GM18861 (cell line): ENCODE measurements around the gene AMER2.
"Not testable (repeated sequence)": the region's sequence is repeated elsewhere in the genome, so short reads cannot be mapped to it uniquely, and the experiment has no call there.

Experiments used
- ATAC-seq: cut with Tn5 transposase; IDR thresholded peaks from one replicate; pipeline ENCODE4 v1.9.1; 2021; ENCODE audit not compliant: unreplicated experiment

The AMER2 gene

GRCh38 chr13:25186187-25186586 lies 14.1 kb upstream of the AMER2 start:
- ATAC-seq, result no peak

GRCh38 chr13:25181597-25181996 lies 9.5 kb upstream of the AMER2 start:
- no peak for ATAC-seq

- ATAC-seq, result peak; percentile 64
These were observed 8.9 kb upstream of the AMER2 start for GRCh38 chr13:25180775-25181537.

- no peak for ATAC-seq
These were observed 8.0 kb upstream of the AMER2 start for GRCh38 chr13:25179832-25180774.

- ATAC-seq, result no peak
These were observed 6.9 kb upstream of the AMER2 start for GRCh38 chr13:25179011-25179410.

GRCh38 chr13:25178070-25178469 lies 6.0 kb upstream of the AMER2 start:
- ATAC-seq, result no peak

GRCh38 chr13:25177636-25178035 lies 5.5 kb upstream of the AMER2 start:
- no peak for ATAC-seq

GRCh38 chr13:25177012-25177411 lies 4.9 kb upstream of the AMER2 start:
- no peak for ATAC-seq

GRCh38 chr13:25175431-25175830 lies 3.3 kb upstream of the AMER2 start:
- ATAC-seq, result no peak

- ATAC-seq, result no peak
These were observed 2.9 kb upstream of the AMER2 start for GRCh38 chr13:25175026-25175425.

GRCh38 chr13:25174304-25174703 lies 2.2 kb upstream of the AMER2 start:
- ATAC-seq, result no peak

GRCh38 chr13:25172303-25172630 lies 179 bp upstream of the AMER2 start:
- no peak for ATAC-seq

- no peak for ATAC-seq
These were observed 945 bp downstream of the AMER2 start for GRCh38 chr13:25171170-25171516.

- no peak for ATAC-seq
These were observed 1.5 kb downstream of the AMER2 start for GRCh38 chr13:25170554-25171111.

GRCh38 chr13:25169951-25170553 lies 2.0 kb downstream of the AMER2 start:
- no peak for ATAC-seq

- no peak for ATAC-seq
These were observed 2.7 kb downstream of the AMER2 start for GRCh38 chr13:25169356-25169755.

- ATAC-seq, result no peak
These were observed 3.3 kb downstream of the AMER2 start for GRCh38 chr13:25168790-25169189.

GRCh38 chr13:25167382-25168174 lies 4.5 kb downstream of the AMER2 start:
- ATAC-seq, result no peak

- ATAC-seq, result no peak
These were observed 5.8 kb downstream of the AMER2 start for GRCh38 chr13:25166306-25166705.

- no peak for ATAC-seq
These were observed 6.4 kb downstream of the AMER2 start for GRCh38 chr13:25165663-25166062.

- ATAC-seq, result not testable (repeated sequence)
These were observed 6.9 kb downstream of the AMER2 start for GRCh38 chr13:25165163-25165562.
